WTC11 (cell line): ENCODE data around the gene WRAP53. TPM values are rescaled to one million over a fixed set of nuclear protein-coding genes. Genes with fewer than 3 reads are reported as not detected.
A peak's percentile ranks its signal among the peaks of the same experiment; 100 is the strongest.

Experiments
- ATAC-seq: fragments of 200-7000 bp; cut with Tn5 transposase; 2 replicates; pipeline ENCODE4 v1.10.0; 2021; ENCODE audit warnings: mild to moderate bottlenecking, moderate library complexity
- CTCF ChIA-PET: fragments of 300-600 bp; sonication (Branson Sonifier 250); formaldehyde crosslinking; loops from one replicate; lab custom pipeline; 2021; ENCODE audit warnings: antibody characterized with exemption; lab: Charles Lee
- POLR2A ChIA-PET: fragments of 350-600 bp; sonication (Branson Sonifier 250); formaldehyde crosslinking; loops from one replicate; lab custom pipeline; 2021; ENCODE audit warnings: antibody characterized with exemption; lab: Charles Lee
- DNase-seq: peaks from one replicate; pipeline ENCODE4 v3.0.0; 2021; ENCODE audit warnings: low spot score
- H3K27ac Mint-ChIP-seq: 2 replicates; pipeline ENCODE4 v1.8.0; 2021; ENCODE audit warnings: mixed read lengths
- H3K27me3 Mint-ChIP-seq: 2 replicates; pipeline ENCODE4 v1.8.0; 2021; ENCODE audit warnings: low read depth, mild to moderate bottlenecking, moderate library complexity, mixed read lengths
- H3K36me3 Mint-ChIP-seq: 2 replicates; pipeline ENCODE4 v1.8.0; 2021; ENCODE audit warnings: mixed read lengths
- H3K4me1 Mint-ChIP-seq: 2 replicates; pipeline ENCODE4 v1.8.0; 2022; ENCODE audit warnings: mixed read lengths
- H3K4me3 Mint-ChIP-seq: 2 replicates; pipeline ENCODE4 v1.8.0; 2021; ENCODE audit warnings: mild to moderate bottlenecking, moderate library complexity, mixed read lengths
- H3K9me3 Mint-ChIP-seq: 2 replicates; pipeline ENCODE4 v1.8.0; 2021; ENCODE audit warnings: mixed read lengths
- ATF3 ChIP-seq: sonication (generic); formaldehyde crosslinking; conservative IDR thresholded peaks from 2 replicates; pipeline ENCODE4 v1.8.1; 2022; ENCODE audit warnings: mild to moderate bottlenecking, missing genetic modification reagents
- ATF6 ChIP-seq: sonication (generic); formaldehyde crosslinking; IDR thresholded peaks from 2 replicates; pipeline ENCODE4 v1.8.1; 2023; ENCODE audit warnings: mild to moderate bottlenecking, missing genetic modification reagents
- FOXP4 ChIP-seq: sonication (generic); formaldehyde crosslinking; IDR thresholded peaks from 2 replicates; pipeline ENCODE4 v1.8.0; 2022; ENCODE audit warnings: mild to moderate bottlenecking, missing genetic modification reagents
- GRHL2 ChIP-seq: fragments of 250-450 bp; sonication (Bioruptor Pico); IDR thresholded peaks from 2 replicates; pipeline ENCODE4 v1.8.0; 2022; ENCODE audit warnings: mild to moderate bottlenecking, moderate library complexity; ENCODE audit not compliant: insufficient replicate concordance, severe bottlenecking
- HMGA2 ChIP-seq: fragments of 250-450 bp; sonication (Bioruptor Pico); IDR thresholded peaks from 2 replicates; pipeline ENCODE4 v1.4.0; 2021; ENCODE audit warnings: mild to moderate bottlenecking, moderate library complexity
- MLX ChIP-seq: sonication (generic); formaldehyde crosslinking; IDR thresholded peaks from 2 replicates; pipeline ENCODE4 v1.8.1; 2023; ENCODE audit warnings: mild to moderate bottlenecking, missing genetic modification reagents, moderate library complexity
- MYBL2 ChIP-seq: sonication (generic); formaldehyde crosslinking; IDR thresholded peaks from 2 replicates; pipeline ENCODE4 v1.8.1; 2023; ENCODE audit warnings: mild to moderate bottlenecking, moderate library complexity, missing genetic modification reagents
- NFATC4 ChIP-seq: fragments of 250-450 bp; sonication (Bioruptor Pico); IDR thresholded peaks from 2 replicates; pipeline ENCODE4 v1.9.0; 2021; ENCODE audit warnings: mild to moderate bottlenecking
- STAT6 ChIP-seq: sonication (generic); formaldehyde crosslinking; conservative IDR thresholded peaks from 2 replicates; pipeline ENCODE4 v1.8.1; 2023; ENCODE audit warnings: mild to moderate bottlenecking, low read depth, missing genetic modification reagents, moderate library complexity
- TEAD4 ChIP-seq: sonication (generic); formaldehyde crosslinking; IDR thresholded peaks from 2 replicates; pipeline ENCODE4 v1.8.0; 2022; ENCODE audit warnings: mild to moderate bottlenecking, missing genetic modification reagents
- TP53 ChIP-seq: sonication (generic); formaldehyde crosslinking; IDR thresholded peaks from 2 replicates; pipeline ENCODE4 v1.8.1; 2023; ENCODE audit warnings: mild to moderate bottlenecking, missing genetic modification reagents
- ZNF219 ChIP-seq: sonication (generic); formaldehyde crosslinking; IDR thresholded peaks from 2 replicates; pipeline ENCODE4 v1.8.0; 2023; ENCODE audit warnings: missing genetic modification reagents, mild to moderate bottlenecking, borderline replicate concordance
- ZNF232 ChIP-seq: sonication (generic); formaldehyde crosslinking; IDR thresholded peaks from 2 replicates; pipeline ENCODE4 v1.8.0; 2022; ENCODE audit warnings: mild to moderate bottlenecking, missing genetic modification reagents
- ZNF671 ChIP-seq: fragments of 250-450 bp; sonication (Bioruptor Pico); IDR thresholded peaks from 2 replicates; pipeline ENCODE4 v1.8.0; 2021; ENCODE audit warnings: mild to moderate bottlenecking
- total RNA-seq: library from RNA; stranded (reverse); gene quantifications from 3 replicates; pipeline ENCODE4 v1.2.3, GENCODE V29; 2021
- TF ChIP-seq, protein P1 (sequence below): fragments of 250-450 bp; sonication (Bioruptor Pico); conservative IDR thresholded peaks from 2 replicates; pipeline ENCODE4 v1.9.0; 2021; ENCODE audit warnings: mild to moderate bottlenecking

Gene WRAP53
- total RNA-seq, 1 experiment from 2014 or later = 37.2 TPM

DNA sequence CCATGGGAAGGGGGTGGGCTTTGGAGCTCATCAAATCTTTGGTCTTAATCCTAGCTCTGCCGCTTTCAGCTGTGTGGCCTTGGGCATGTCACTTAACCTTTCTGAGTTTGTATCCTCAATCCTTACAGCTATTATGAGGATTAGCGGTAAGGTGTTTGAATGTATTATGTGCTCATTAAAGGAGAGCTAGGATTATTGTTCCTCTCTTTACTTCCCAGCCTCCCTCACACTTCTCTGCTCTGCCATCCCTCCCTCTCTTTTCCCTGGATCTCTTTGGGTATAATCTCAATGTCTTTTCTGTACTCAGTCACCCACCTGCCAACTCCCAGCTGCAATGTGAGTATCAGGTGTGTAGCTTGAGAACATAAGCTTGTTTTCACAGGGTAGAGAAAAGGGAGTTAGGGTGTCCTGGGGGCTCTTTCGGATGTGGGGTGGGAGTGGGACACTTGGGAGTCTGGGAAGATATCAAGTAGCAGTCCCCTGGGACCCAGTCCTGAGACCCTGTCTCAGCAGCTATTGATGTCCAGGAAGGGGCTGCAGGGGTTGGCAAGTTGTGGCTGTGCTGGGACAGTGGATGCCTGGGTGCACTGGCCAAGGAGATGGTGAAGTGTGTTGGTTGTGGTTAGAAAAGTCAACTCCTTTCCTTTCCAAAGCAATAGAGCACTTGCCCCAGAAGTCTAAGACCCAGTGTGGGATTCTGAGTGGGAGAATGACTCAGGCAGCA is 18.5 kb downstream of the WRAP53 start (continued):
- TF ChIP-seq ZNF232 = no peak
- no peak for TF ChIP-seq STAT6 (CRISPR knock-in tag)
- TF ChIP-seq NFATC4 (CRISPR knock-in tag) = no peak
- TF ChIP-seq MLX = no peak
- TF ChIP-seq ZNF219 (CRISPR knock-in tag) = no peak
- TF ChIP-seq ATF3 (CRISPR knock-in tag) = no peak

- Mint-ChIP-seq H3K4me1 (peaks cover 48% of the 10 kb centered on the region), H3K9me3 (no peaks in the 10 kb centered on the region), H3K36me3 (no peaks in the 10 kb centered on the region)
- no peak for ATAC-seq
- POLR2A ChIA-PET = interaction anchor here (1.5 kb wide), 1 partner anchor 128 kb away, joined by 4 read pairs; no protein-coding TSS in a partner anchor
- TF ChIP-seq TEAD4 (no peak), STAT6 (CRISPR knock-in tag) (no peak), MYBL2 (CRISPR knock-in tag) (no peak), FOXP4 (CRISPR knock-in tag) (no peak)
- TF ChIP-seq, all 79 proteins: peak for 0
- Mint-ChIP-seq H3K4me3 (no peak overlapping the region), H3K27me3 (peaks cover 19% of the 10 kb centered on the region), H3K27ac (no peak overlapping the region)
- peak; percentile 62 for DNase-seq
- CTCF ChIA-PET = interaction anchor here (0.5 to 6.1 kb wide), 5 partner anchors 9 to 118 kb away, joined by 3 to 72 read pairs (median 5); partner anchors contain the start of genes DNAH2, SOX15, TP53 and WRAP53
Observed at GRCh38 chr17:7707446-7707845, 19.2 kb downstream of the WRAP53 start.

- ChIA-PET POLR2A (interaction anchor here (1.5 kb wide), 1 partner anchor 128 kb away, joined by 4 read pairs; no protein-coding TSS in a partner anchor), CTCF (interaction anchor here (6.1 kb wide), 1 partner anchor 9 kb away, joined by 72 read pairs; the partner anchor contains the start of gene DNAH2)
- peaks cover 50% of the 10 kb centered on the region for H3K4me1 Mint-ChIP-seq
- no peak for DNase-seq
- ATAC-seq = no peak
- no peak overlapping the region for H3K4me3 Mint-ChIP-seq
- no peaks in the 10 kb centered on the region for H3K36me3 Mint-ChIP-seq
- peaks cover 23% of the 10 kb centered on the region for H3K27me3 Mint-ChIP-seq
- no peak overlapping the region for H3K27ac Mint-ChIP-seq
- H3K9me3 Mint-ChIP-seq = no peaks in the 10 kb centered on the region
- TF ChIP-seq TP53 (no peak), GRHL2 (CRISPR knock-in tag) (no peak), HMGA2 (CRISPR knock-in tag) (no peak), TEAD4 (no peak), ZNF671 (CRISPR knock-in tag) (no peak), ATF6 (no peak), MLX (no peak)
- TF ChIP-seq, protein P1, sequence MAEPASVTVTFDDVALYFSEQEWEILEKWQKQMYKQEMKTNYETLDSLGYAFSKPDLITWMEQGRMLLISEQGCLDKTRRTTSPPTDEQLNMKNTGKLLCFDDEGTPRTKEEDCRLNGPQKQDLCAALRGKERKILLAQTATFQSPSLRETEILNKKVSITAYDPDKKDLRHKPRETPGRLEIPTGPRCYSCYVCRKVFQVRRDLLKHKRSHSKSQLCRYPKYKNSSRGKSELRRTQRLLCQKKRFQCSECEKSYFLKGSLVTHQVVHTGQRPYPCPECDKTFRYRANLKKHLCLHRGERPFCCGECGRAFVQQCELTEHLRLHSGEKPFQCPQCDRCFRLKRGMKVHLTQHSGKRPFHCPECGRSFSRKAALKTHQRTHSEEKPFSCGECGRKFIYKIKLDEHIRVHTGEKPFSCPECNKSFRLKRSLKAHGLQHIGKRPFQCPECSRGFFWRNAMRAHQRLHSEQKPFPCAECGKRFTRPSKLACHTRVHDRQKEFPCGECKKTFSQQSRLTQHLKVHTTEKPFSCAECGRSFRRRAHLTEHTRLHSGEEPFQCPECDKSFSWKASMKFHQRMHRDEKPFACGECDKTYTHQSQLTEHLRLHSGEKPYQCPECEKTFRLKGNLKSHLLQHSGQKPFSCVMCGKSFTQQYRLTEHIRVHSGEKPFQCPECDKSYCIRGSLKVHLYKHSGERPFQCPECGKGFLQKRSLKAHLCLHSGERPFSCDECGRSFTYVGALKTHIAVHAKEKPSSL (CRISPR knock-in tag) = no peak
Observed at GRCh38 chr17:7707858-7708750, 19.8 kb downstream of the WRAP53 start.
